ENCODE data around the gene TMEM151B.

- TF ChIP-seq CTCF (conservative IDR thresholded peaks at IDR 0.05; ENCODE audit: low read depth, low read length) (no peak), EZH2 (IDR thresholded peaks at IDR 0.05; ENCODE audit: low read length, unreplicated experiment) (no peak)
Observed at GRCh38 chr6:44271914-44272313, 1.7 kb downstream of the TMEM151B start.

All from PC-3 (cell line).